Myometrial cell (primary cell): ENCODE results near the gene NOX3. TPM values are rescaled to one million over a fixed set of nuclear protein-coding genes. Genes with fewer than 3 reads are reported as not detected.

ENCODE experiments used
- total RNA-seq: library from RNA; depleted of rRNA; stranded (reverse); fragments of >200 nt; gene quantifications from 2 replicates; pipeline ENCODE4 v1.2.3, GENCODE V29; 2015

NOX3 gene, protein sequence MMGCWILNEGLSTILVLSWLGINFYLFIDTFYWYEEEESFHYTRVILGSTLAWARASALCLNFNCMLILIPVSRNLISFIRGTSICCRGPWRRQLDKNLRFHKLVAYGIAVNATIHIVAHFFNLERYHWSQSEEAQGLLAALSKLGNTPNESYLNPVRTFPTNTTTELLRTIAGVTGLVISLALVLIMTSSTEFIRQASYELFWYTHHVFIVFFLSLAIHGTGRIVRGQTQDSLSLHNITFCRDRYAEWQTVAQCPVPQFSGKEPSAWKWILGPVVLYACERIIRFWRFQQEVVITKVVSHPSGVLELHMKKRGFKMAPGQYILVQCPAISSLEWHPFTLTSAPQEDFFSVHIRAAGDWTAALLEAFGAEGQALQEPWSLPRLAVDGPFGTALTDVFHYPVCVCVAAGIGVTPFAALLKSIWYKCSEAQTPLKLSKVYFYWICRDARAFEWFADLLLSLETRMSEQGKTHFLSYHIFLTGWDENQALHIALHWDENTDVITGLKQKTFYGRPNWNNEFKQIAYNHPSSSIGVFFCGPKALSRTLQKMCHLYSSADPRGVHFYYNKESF
- total RNA-seq, result not detected in 2 replicates

DNA sequence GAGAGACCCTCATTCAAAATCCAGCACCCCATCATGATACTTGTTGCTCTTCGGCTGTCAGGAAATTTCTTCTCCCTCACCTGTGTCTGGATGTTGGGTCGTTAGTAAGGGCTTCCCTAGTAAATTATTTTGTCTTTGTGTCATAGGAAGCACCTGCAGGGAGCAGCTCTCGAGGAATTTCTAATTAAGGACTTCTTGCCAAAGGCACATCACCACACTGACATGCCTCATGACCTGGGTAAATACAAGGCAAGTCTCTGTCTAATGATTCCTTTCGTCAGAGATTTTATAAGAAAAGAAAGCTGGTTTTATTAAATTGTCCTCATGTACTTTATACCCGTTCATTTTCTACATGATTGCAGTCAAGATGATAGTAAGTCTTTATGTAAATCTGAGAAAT lies at the start of gene NOX3:
TSS of gene NOX3 (minus strand) at position 74 of the 400 bp plus-strand sequence. CDS start at position 35, 39 bp downstream.

Other genes with a start within 250 kb of the NOX3 start
- gene CLDN20, start 191.8 kb downstream of the NOX3 start, total RNA-seq, result not detected in 2 replicates
- 23.9 and 26.5 TPM in 2 replicates for gene TFB1M, start 141.4 kb downstream of the NOX3 start, total RNA-seq